ENCODE results near the gene CIAO2B.

The CIAO2B gene

DNA sequence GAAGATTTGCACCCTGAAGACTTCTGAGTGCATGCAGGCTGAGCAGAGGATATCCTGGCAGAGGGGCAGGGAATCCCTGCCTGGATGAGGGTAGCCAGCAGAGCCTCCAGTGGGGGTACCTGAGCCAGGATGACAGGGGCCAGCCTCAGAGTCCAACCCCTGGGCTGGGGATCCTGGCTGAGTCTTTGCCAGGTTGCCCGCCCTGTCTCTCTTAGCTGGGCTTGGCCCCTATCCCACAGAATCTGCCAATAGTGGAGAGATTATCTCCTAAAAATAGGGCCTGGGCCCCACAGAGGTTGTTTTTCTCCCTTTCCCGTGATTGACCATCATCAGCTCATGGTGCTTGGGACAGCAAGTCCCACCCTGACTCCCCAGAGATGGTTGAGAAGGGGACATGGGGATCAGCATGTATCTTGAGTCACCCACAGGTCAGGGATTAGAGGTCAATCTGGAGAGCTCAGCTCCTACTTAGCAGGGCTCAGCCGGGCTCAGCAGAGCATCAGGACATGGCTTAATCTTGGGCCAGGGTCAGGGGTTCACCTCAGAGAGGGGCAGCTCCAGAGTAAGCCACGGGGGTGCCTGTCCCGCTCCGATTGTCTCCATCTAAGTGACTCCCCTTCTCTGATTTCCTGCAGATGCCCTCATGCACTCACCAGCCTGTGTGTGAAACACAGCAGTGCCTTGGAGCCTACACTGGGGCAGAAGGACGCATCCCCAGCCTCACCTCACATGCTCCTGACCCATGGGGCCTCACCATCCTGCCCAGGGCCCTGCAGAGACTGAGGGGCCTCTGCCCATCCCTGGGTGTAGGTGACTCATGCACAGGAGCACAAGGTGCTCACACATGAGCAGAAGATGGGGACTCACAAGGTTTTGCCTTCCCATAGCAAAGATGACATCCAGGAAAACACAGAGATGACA, 27.0 kb downstream of the CIAO2B start:
- Histone ChIP-seq H3K79me2 (ENCODE audit: control insufficient read depth, insufficient read depth, low read length) (no peaks in the 10 kb centered on the region), H3K4me3 (ENCODE audit: low read length) (no peak overlapping the region), H3K56ac (ENCODE audit: low read length) (no peak overlapping the region), H3K4ac (ENCODE audit: low read depth, low read length) (no peak overlapping the region), H2BK120ac (ENCODE audit: low read depth, low read length) (no peak overlapping the region), H3K4me2 (ENCODE audit: low read length) (no peak overlapping the region), H3K79me1 (ENCODE audit: low read length) (no peaks in the 10 kb centered on the region), H2AK5ac (ENCODE audit: low read length) (no peak overlapping the region), H3K27ac (ENCODE audit: low read depth, low read length) (no peak overlapping the region), H3K4me1 (ENCODE audit: control insufficient read depth, low read depth, low read length) (no peaks in the 10 kb centered on the region), H2BK5ac (ENCODE audit: low read length) (no peak overlapping the region), H2BK15ac (replicated peaks; ENCODE audit: low read depth) (no peak overlapping the region), H3K23ac (ENCODE audit: low read length) (no peak overlapping the region), H4K5ac (ENCODE audit: low read length) (no peak overlapping the region), H3K27me3 (ENCODE audit: insufficient read depth, low read length, poor library complexity) (no peaks in the 10 kb centered on the region), H3K18ac (ENCODE audit: low read length) (no peak overlapping the region), H3K36me3 (ENCODE audit: control insufficient read depth, insufficient read depth, low read length) (no peaks in the 10 kb centered on the region), H3K9ac (ENCODE audit: low read length) (no peak overlapping the region), H4K8ac (ENCODE audit: low read depth, low read length) (no peak overlapping the region)
- DNase-seq: no peak
- no CpG with 5 or more reads among the region's 7 CpGs for WGBS (ENCODE audit: extremely low coverage, insufficient coverage, low lambda C conversion rate)

DNA sequence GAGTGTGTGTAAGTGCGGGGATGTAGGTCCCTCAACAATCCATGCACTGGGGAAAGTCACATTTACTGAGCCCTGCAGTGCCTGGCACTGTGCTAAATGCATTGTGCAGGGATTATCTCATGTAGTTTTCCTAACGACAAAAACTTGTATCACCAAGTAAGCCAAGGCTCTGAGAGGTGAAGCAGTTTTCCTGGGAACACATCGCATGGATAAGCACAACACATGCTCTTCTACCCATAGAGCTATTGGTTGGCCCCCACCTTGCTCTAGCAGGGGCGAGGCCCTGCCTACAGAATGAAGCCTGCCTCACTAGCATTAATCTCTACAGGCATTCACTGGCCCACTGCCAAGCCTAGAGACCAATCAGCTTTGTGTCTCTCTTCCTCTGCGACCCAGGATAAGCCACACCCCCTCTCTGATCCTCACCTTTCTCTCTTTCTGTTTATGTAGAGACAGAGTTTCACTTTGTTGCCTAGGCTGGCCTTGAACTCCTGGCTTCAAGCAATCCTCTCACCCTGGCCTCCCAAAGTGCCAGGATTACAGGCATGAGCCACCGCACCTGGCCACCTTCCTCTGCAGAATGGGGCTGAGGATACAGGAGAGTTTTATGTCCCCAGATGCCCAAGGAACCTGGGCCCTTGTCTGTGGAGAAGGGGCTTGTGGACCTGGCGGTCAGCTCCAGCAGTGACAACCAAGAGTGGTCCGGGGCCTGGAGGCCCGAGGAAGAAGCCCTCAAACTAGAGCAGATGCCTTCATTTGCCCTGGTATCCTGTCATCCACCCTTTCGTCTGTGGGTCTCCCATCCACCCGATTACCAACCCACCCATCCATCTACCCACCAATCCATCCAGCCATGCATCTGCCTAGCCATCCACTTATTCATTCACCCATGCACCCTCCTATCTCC, 28.3 kb downstream of the CIAO2B start:
- no peak overlapping the region for H3K23ac ChIP-seq (ENCODE audit: low read length)
- no peak overlapping the region for H2BK15ac ChIP-seq (replicated peaks; ENCODE audit: low read depth)
- no peak overlapping the region for H3K4me2 ChIP-seq (ENCODE audit: low read length)
- no peaks in the 10 kb centered on the region for H3K27me3 ChIP-seq (ENCODE audit: insufficient read depth, low read length, poor library complexity)
- no peaks in the 10 kb centered on the region for H3K79me1 ChIP-seq (ENCODE audit: low read length)
- no peaks in the 10 kb centered on the region for H3K4me1 ChIP-seq (ENCODE audit: control insufficient read depth, low read depth, low read length)
- no peak overlapping the region for H3K18ac ChIP-seq (ENCODE audit: low read length)
- no peak overlapping the region for H2BK5ac ChIP-seq (ENCODE audit: low read length)
- H3K27ac ChIP-seq (ENCODE audit: low read depth, low read length): no peak overlapping the region
- no peak overlapping the region for H4K5ac ChIP-seq (ENCODE audit: low read length)
- no peak overlapping the region for H3K56ac ChIP-seq (ENCODE audit: low read length)
- no peak overlapping the region for H2AK5ac ChIP-seq (ENCODE audit: low read length)
- H3K9ac ChIP-seq (ENCODE audit: low read length): no peak overlapping the region
- H2BK120ac ChIP-seq (ENCODE audit: low read depth, low read length): no peak overlapping the region
- no peak overlapping the region for H3K4me3 ChIP-seq (ENCODE audit: low read length)
- H4K8ac ChIP-seq (ENCODE audit: low read depth, low read length): no peak overlapping the region
- no peak overlapping the region for H3K4ac ChIP-seq (ENCODE audit: low read depth, low read length)
- no peaks in the 10 kb centered on the region for H3K79me2 ChIP-seq (ENCODE audit: control insufficient read depth, insufficient read depth, low read length)
- DNase-seq: peak; percentile 55
- no CpG with 5 or more reads among the region's 11 CpGs for WGBS (ENCODE audit: extremely low coverage, insufficient coverage, low lambda C conversion rate)
- no peaks in the 10 kb centered on the region for H3K36me3 ChIP-seq (ENCODE audit: control insufficient read depth, insufficient read depth, low read length)

DNA sequence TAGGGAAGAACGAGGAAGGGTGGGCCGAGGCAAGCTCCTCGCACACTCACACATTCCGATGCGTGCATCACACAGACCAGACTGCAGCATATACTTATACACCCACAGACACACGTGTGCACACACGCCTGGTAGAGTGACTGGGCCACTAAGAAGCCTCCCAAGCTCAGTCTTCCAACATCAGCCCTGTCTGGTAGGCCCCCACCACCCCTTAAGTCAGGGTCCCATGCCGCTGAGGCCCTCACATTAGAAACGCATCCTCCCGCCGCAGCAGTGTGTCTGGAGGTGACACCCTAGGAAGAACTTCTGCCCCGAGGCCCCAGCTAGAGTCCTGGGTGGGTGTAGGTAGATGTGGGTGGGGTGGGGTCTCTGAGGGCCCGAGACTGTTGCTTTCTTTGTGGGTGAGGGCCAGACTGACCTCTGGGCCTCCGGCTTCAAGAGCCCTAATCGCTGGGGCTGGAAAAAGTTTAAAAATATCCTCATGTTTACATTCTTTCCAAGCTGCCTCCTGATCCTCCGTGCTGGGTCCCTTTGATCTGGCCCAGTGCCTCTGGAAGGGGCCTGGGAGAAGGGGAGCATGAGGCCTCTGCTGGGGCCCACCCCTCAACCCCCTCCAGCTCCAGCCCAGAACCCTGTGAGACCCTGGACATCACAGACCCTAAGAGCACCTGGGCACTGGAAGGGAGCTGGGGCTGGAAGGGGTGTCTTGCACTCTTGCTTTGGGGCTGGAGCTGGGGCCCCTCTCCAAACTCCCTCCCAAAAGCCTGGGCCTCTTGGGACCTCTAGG, 29.2 kb downstream of the CIAO2B start:
- Histone ChIP-seq H3K36me3 (ENCODE audit: control insufficient read depth, insufficient read depth, low read length) (no peaks in the 10 kb centered on the region), H4K8ac (ENCODE audit: low read depth, low read length) (no peak overlapping the region), H3K79me2 (ENCODE audit: control insufficient read depth, insufficient read depth, low read length) (no peaks in the 10 kb centered on the region), H4K5ac (ENCODE audit: low read length) (no peak overlapping the region), H3K4me3 (ENCODE audit: low read length) (no peak overlapping the region), H3K56ac (ENCODE audit: low read length) (no peak overlapping the region), H3K4me1 (ENCODE audit: control insufficient read depth, low read depth, low read length) (no peaks in the 10 kb centered on the region), H2AK5ac (ENCODE audit: low read length) (no peak overlapping the region), H3K4ac (ENCODE audit: low read depth, low read length) (no peak overlapping the region), H3K4me2 (ENCODE audit: low read length) (no peak overlapping the region), H3K27me3 (ENCODE audit: insufficient read depth, low read length, poor library complexity) (no peaks in the 10 kb centered on the region), H3K27ac (ENCODE audit: low read depth, low read length) (no peak overlapping the region), H2BK15ac (replicated peaks; ENCODE audit: low read depth) (no peak overlapping the region), H3K79me1 (ENCODE audit: low read length) (no peaks in the 10 kb centered on the region), H3K9ac (ENCODE audit: low read length) (no peak overlapping the region), H2BK120ac (ENCODE audit: low read depth, low read length) (no peak overlapping the region), H2BK5ac (ENCODE audit: low read length) (no peak overlapping the region), H3K18ac (ENCODE audit: low read length) (no peak overlapping the region), H3K23ac (ENCODE audit: low read length) (no peak overlapping the region)
- DNase-seq: no peak
- no CpG with 5 or more reads among the region's 16 CpGs for WGBS (ENCODE audit: extremely low coverage, insufficient coverage, low lambda C conversion rate)

DNA sequence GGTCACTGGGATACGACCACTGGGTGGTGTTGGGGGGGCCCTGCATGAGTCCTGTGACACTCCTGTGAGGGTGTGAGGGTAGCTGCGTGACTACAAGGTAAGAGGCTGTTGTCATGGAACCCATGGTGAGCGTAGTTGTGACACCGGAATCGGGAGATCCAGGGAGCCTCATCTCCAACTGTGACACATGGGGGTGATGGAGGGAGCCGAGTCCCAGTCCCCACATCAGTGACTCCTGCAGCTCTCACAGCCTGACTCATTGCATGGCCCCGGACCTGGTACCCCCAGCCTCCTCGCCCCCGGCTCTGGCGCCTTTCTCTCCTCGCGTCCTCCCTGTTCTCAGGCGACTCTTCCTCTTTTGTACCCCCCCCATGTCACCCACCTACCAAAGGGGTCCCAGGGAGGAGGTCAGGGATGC, 29.8 kb downstream of the CIAO2B start:
- H3K4me3 ChIP-seq (ENCODE audit: low read length): no peak overlapping the region
- no peak overlapping the region for H4K8ac ChIP-seq (ENCODE audit: low read depth, low read length)
- H3K27me3 ChIP-seq (ENCODE audit: insufficient read depth, low read length, poor library complexity): no peaks in the 10 kb centered on the region
- no peak overlapping the region for H3K4ac ChIP-seq (ENCODE audit: low read depth, low read length)
- WGBS (ENCODE audit: extremely low coverage, insufficient coverage, low lambda C conversion rate): no CpG with 5 or more reads among the region's 13 CpGs
- H2BK15ac ChIP-seq (replicated peaks; ENCODE audit: low read depth): no peak overlapping the region
- no peak overlapping the region for H3K27ac ChIP-seq (ENCODE audit: low read depth, low read length)
- H3K79me2 ChIP-seq (ENCODE audit: control insufficient read depth, insufficient read depth, low read length): no peaks in the 10 kb centered on the region
- no peak overlapping the region for H2BK120ac ChIP-seq (ENCODE audit: low read depth, low read length)
- DNase-seq: no peak
- H3K36me3 ChIP-seq (ENCODE audit: control insufficient read depth, insufficient read depth, low read length): no peaks in the 10 kb centered on the region
- H3K4me2 ChIP-seq (ENCODE audit: low read length): no peak overlapping the region
- H3K79me1 ChIP-seq (ENCODE audit: low read length): no peaks in the 10 kb centered on the region
- no peak overlapping the region for H3K23ac ChIP-seq (ENCODE audit: low read length)
- H3K18ac ChIP-seq (ENCODE audit: low read length): no peak overlapping the region
- H3K4me1 ChIP-seq (ENCODE audit: control insufficient read depth, low read depth, low read length): no peaks in the 10 kb centered on the region
- H4K5ac ChIP-seq (ENCODE audit: low read length): no peak overlapping the region
- no peak overlapping the region for H2AK5ac ChIP-seq (ENCODE audit: low read length)
- no peak overlapping the region for H3K9ac ChIP-seq (ENCODE audit: low read length)
- no peak overlapping the region for H2BK5ac ChIP-seq (ENCODE audit: low read length)
- no peak overlapping the region for H3K56ac ChIP-seq (ENCODE audit: low read length)

DNA sequence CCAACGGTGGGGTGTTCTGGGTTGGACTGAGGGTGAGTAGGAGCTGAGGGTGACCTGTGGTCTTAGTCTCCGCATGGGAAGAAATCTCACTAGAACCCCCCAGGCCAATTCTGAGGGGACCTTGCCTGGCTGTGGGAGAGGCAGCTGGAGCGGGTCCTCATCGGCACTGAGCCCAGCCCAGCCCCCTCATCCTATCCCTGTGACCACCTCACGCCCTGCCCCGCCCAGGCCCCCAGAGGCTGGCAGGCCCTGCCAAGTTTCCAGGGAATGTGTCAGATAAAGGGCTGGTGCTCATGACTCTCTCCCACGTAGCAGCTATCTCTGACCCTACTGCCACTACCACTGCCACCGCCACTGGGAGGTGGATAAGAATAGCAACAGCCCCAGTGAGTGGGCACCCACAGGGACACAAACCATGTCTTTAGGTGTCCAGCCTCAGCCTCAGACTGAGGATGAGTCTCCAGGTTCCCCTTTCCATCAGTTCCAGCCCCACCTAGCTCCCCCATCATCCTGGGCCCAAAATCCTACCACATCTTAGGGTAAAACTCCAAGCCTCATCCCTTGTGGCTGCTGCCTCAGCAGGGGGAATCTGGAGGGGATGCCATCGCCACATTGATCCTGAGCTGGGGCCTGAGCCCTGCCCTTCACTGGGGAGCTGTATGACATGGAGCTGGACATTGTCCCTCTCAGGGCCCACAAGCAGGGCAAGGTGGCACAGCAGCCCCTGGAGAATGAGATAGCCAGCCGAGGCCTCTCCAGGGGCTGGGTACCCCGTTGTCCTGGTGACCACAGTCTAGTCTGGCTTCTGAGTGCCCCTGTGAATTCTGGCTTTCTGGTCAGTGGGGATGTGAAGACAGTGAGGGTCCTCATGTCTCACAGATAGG, 30.4 kb downstream of the CIAO2B start:
- WGBS (ENCODE audit: extremely low coverage, insufficient coverage, low lambda C conversion rate): no CpG with 5 or more reads among the region's 11 CpGs
- no peaks in the 10 kb centered on the region for H3K4me1 ChIP-seq (ENCODE audit: control insufficient read depth, low read depth, low read length)

More for the DNA sequence above, 30.4 kb downstream of the CIAO2B start:
- Histone ChIP-seq H3K4ac (ENCODE audit: low read depth, low read length) (no peak overlapping the region), H3K4me3 (ENCODE audit: low read length) (no peak overlapping the region), H3K36me3 (ENCODE audit: control insufficient read depth, insufficient read depth, low read length) (no peaks in the 10 kb centered on the region), H4K8ac (ENCODE audit: low read depth, low read length) (no peak overlapping the region), H3K9ac (ENCODE audit: low read length) (no peak overlapping the region), H3K56ac (ENCODE audit: low read length) (no peak overlapping the region), H3K27ac (ENCODE audit: low read depth, low read length) (no peak overlapping the region), H4K5ac (ENCODE audit: low read length) (no peak overlapping the region), H3K79me2 (ENCODE audit: control insufficient read depth, insufficient read depth, low read length) (no peaks in the 10 kb centered on the region), H3K18ac (ENCODE audit: low read length) (no peak overlapping the region), H3K4me2 (ENCODE audit: low read length) (no peak overlapping the region), H3K23ac (ENCODE audit: low read length) (no peak overlapping the region), H2AK5ac (ENCODE audit: low read length) (no peak overlapping the region), H2BK120ac (ENCODE audit: low read depth, low read length) (no peak overlapping the region), H2BK5ac (ENCODE audit: low read length) (no peak overlapping the region), H2BK15ac (replicated peaks; ENCODE audit: low read depth) (no peak overlapping the region), H3K79me1 (ENCODE audit: low read length) (no peaks in the 10 kb centered on the region), H3K27me3 (ENCODE audit: insufficient read depth, low read length, poor library complexity) (no peaks in the 10 kb centered on the region)
- DNase-seq: no peak

Measured in mesendoderm (in vitro differentiated cells).